GM10847 (cell line): Measurements from ENCODE around the gene CYTH2.

ENCODE experiments used
- POLR2A ChIP-seq: IDR thresholded peaks from 2 replicates; pipeline ENCODE4 v1.6.1; 2011; ENCODE audit not compliant: insufficient read length; ENCODE audit errors: extremely low read depth

The CYTH2 gene

GRCh38 chr19:48509467-48510194, 40.5 kb downstream of the CYTH2 start:
- TF ChIP-seq POLR2A, result no peak

DNA sequence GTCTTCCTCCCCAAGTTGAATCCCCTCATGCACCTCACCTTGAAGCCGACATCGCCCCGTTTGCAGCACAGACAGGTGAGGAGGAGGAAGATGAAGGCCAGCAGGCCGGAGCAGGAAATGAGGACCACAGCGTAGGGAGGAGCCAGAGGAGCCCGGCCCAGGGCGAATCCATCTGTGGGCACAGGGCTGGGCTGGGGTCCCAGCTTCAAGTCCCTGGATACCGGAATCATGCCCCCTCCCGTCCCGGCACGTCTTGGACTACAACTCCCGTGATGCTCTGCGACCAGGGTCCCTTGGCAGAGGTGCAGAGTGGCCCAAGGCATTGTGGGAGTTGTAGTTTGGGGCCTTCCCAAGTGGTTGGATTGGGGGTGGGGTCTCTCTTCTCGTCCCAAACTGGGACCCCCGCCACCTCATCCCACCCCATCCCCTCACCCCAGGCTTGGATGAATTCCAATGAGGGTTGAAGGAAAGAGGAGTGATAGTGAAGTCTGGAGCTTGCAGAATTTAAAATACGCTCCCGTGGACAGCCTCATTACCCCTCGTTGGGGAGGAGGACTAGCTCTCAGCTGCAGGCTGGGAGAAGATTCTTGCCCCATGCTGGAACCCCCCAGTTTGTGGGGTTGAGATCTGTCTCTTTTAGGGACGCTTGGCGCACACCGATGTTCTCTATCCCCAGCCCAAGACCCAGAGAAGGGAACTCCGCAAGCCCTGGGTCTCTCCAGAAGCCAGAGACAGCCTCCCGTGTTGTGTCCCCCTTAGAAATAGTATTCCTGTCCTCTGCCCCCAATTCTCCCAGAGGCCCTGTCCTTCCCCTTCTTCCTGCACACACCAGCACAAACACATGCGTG, 41.5 kb downstream of the CYTH2 start:
- TF ChIP-seq POLR2A, result no peak

DNA sequence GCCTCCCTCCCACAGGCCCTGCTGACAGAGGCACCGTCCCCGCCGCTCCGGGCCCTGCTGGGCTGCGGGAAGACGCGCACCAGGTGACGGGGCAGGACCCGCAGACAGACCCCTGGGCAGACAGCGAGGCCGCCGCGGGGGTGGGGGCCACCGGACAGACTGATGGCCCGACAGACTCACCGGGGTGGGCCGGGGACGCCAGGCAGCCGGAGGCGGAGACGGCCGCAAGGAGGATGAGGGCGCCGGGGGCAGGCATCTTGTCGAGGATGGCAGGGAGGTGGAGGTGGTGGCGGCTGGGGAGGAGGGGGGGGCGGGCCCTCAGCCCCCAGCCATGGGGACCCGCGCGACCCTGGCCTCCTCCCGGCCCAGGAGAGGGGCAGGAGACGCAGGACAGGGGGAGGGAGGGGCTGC, 42.2 kb downstream of the CYTH2 start:
- no peak for TF ChIP-seq POLR2A

- no peak for TF ChIP-seq POLR2A
These were observed 42.8 kb downstream of the CYTH2 start, which contains the start of gene LMTK3 for GRCh38 chr19:48511800-48512503. LMTK3 (minus strand) TSS chr19:48511835; CDS start chr19:48511576, 259 bp downstream.

GRCh38 chr19:48512504-48513288, 43.5 kb downstream of the CYTH2 start:
- no peak for TF ChIP-seq POLR2A

- TF ChIP-seq POLR2A, result no peak
These were observed 44.3 kb downstream of the CYTH2 start for GRCh38 chr19:48513289-48514122.

DNA sequence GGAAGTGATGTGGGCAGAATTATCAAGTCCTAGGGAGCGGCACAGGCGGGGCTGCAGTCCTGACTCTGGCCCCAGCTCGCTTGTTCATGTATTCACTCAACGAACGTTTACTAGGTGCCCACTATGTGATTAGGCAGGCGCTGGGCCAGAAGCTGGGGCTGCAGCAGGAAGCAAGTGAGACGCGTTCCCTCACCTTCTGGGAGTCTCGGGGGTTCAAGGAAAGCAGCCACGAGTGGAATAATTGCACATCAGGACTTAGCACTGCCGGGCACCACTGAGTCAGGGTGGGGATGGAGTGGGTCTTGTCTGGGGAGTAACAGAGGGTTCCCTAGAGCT, 44.9 kb downstream of the CYTH2 start:
- TF ChIP-seq POLR2A, result no peak

DNA sequence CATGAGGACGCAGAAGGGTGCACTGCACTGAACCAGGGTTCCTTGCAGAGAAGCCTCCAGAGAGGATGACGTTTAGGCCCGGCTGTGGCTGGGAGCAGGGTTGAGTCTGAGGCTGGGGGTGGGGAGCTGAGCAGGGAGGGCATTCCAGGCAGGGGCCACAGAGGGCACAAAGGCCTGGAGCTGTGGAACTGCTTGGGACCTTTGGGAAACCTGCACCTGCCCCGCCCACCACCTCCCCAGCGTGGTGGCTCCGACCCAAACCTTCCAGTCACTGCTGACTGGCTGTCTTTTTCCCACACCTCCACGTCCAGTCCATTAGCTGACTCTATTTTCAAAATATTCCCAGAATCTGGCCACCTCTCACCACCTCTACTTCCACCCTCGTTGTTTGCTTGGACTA, 47.4 kb downstream of the CYTH2 start:
- no peak for TF ChIP-seq POLR2A

GRCh38 chr19:48518207-48518606, 49.0 kb downstream of the CYTH2 start:
- no peak for TF ChIP-seq POLR2A

DNA sequence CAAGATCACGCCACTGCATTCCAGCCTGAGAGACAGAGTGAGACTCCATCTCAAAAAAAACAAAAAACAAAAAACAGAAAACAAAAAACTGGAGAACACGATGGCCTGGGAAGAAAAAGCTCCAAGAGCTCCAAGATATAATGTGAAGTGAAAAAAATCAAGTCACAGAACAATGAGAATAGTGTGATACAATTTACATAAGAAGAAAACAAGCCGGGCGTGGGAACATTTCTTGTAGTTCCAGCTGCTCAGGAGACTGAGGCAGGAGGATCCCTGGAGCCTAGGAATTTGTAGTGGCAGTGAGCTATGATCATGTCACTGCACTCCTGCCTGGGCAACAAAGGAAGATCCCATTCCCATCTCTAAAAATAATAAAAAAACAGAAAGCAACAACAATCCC, 51.0 kb downstream of the CYTH2 start:
- TF ChIP-seq POLR2A, result no peak

GRCh38 chr19:48524221-48524620, 55.1 kb downstream of the CYTH2 start:
- no peak for TF ChIP-seq POLR2A

DNA sequence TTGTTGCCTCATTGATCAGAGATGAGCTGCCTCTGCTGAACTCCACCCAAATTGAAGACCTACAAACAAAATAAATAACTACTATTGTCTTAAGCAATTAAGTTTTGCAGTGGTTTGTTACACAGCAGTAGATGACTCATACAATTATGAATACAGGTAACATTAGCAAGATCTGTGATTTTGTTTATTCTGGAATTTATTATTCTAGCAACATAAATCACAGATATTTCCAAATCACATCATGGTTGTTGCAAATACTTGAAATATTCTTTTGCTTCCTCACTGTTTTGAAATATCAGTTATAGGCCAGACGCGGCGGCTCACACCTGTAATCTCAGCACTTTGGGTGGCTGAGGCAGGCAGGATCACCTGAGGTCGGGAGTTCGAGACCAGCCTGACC, 55.6 kb downstream of the CYTH2 start:
- no peak for TF ChIP-seq POLR2A

DNA sequence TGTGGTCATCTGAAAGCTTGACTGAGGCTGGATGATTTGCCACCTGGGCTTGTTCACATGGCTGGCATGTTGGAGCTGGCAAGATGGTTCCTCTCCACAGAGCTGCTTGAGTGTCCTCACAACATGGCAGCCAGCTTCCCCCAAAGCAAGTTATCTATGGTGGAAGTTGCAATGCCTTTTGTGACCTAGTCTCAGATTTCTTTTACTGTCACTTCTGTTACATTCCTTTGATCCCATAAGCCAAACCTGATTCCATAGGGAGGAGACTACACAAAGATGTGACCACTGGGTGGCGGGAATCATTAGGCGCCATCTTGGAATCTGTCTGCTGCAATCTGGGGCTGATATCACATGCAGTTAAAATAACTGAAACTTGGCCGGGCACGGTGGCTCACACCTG, 60.0 kb downstream of the CYTH2 start:
- TF ChIP-seq POLR2A, result no peak

GRCh38 chr19:48530066-48530720, 61.0 kb downstream of the CYTH2 start:
- no peak for TF ChIP-seq POLR2A
